K562 (cell line): Measurements from ENCODE around the gene CMSS1. TPM values are rescaled to one million over a fixed set of nuclear protein-coding genes. Genes with fewer than 3 reads are reported as not detected.

Source experiments
- BCLAF1 ChIP-seq, 2 experiments: fragments of 450-650 bp in 1 of 2; IDR thresholded peaks; 2 replicates each; pipeline ENCODE4 v1.6.1; 2011 to 2017; ENCODE audit warnings: low read depth in 2 of 2, antibody characterized with exemption in 1 of 2, borderline replicate concordance in 1 of 2, low read length in 1 of 2, mild to moderate bottlenecking in 1 of 2, mixed read lengths in 1 of 2; ENCODE audit not compliant: control insufficient read depth in 1 of 2
- BRF1 ChIP-seq: IDR thresholded peaks from 3 replicates; pipeline ENCODE4 v1.6.1; 2011; ENCODE audit warnings: borderline replicate concordance, mild to moderate bottlenecking; ENCODE audit not compliant: insufficient read length; ENCODE audit errors: extremely low read depth
- GTF2A2 ChIP-seq: IDR thresholded peaks from 2 replicates; pipeline ENCODE4 v1.6.1; 2016; ENCODE audit warnings: mild to moderate bottlenecking, missing genetic modification characterization, missing compliant biosample characterization
- KDM1A ChIP-seq, 2 experiments: fragments of 450-650 bp; IDR thresholded peaks; 2 replicates each; pipeline ENCODE4 v1.6.1; 2016; ENCODE audit warnings: mild to moderate bottlenecking in 2 of 2
- MEIS2 ChIP-seq: fragments of 450-650 bp; IDR thresholded peaks from 2 replicates; pipeline ENCODE4 v1.6.1; 2014; ENCODE audit warnings: mild to moderate bottlenecking; ENCODE audit not compliant: partially characterized antibody
- NR1H2 ChIP-seq: sonication (generic); formaldehyde crosslinking; IDR thresholded peaks from 2 replicates; pipeline ENCODE4 v1.4.0; 2020; ENCODE audit warnings: mild to moderate bottlenecking, missing genetic modification reagents
- TAL1 ChIP-seq: fragments of 450-650 bp; IDR thresholded peaks from 2 replicates; pipeline ENCODE4 v1.6.1; 2016; ENCODE audit warnings: mild to moderate bottlenecking
- TCF3 ChIP-seq: sonication (generic); formaldehyde crosslinking; IDR thresholded peaks from 2 replicates; pipeline ENCODE4 v1.4.0; 2020; ENCODE audit warnings: mild to moderate bottlenecking, missing genetic modification reagents
- ZBTB40 ChIP-seq, 2 experiments: fragments of 450-650 bp in 1 of 2; sonication (generic) in 1 of 2; formaldehyde crosslinking in 1 of 2; IDR thresholded peaks; 2 replicates each; pipeline versions ENCODE4 v1.7.1 to v1.9.0; 2016 to 2022; ENCODE audit warnings: inconsistent platforms in 1 of 2, mild to moderate bottlenecking in 1 of 2, missing genetic modification reagents in 1 of 2
- ZHX1 ChIP-seq: fragments of 150-350 bp; conservative IDR thresholded peaks from 2 replicates; pipeline ENCODE4 v1.6.1; 2014; ENCODE audit warnings: low read length
- ZNF282 ChIP-seq: sonication (generic); formaldehyde crosslinking; IDR thresholded peaks from 2 replicates; pipeline ENCODE4 v1.8.1; 2023; ENCODE audit warnings: missing genetic modification reagents
- polyA plus RNA-seq, 8 experiments: library from polyadenylated mRNA; depleted of rRNA in 4 of 8; stranded (reverse) in 5 of 8; unstranded in 3 of 8; fragments of >200 nt; fragmentation: Nextera tagmentation in 2 of 8; fragmentation: Illumina TruSeq in 1 of 8; extraction: Ambion mirVana in 2 of 8; extraction: Trizol in 1 of 8; gene quantifications; 2 replicates each; pipeline versions ENCODE4 v1.2.1 to v1.2.3, GENCODE V29; 2011 to 2014; ENCODE audit warnings: inconsistent platforms in 1 of 8, missing spikeins in 1 of 8
- total RNA-seq, 7 experiments: library from RNA; depleted of rRNA in 6 of 7; stranded (reverse); fragments of >200 nt in 6 of 7; fragmentation: Illumina TruSeq in 2 of 7; extraction: Trizol in 2 of 7; gene quantifications; 2 replicates each; pipeline versions ENCODE4 v1.2.1 to v1.2.3, GENCODE V29; 2011 to 2021; ENCODE audit warnings: low replicate concordance in 1 of 7

CMSS1 gene
- total and polyA plus RNA-seq, 9 of the 15 experiments (the other 6 are each of a cell fraction or from before 2014, with no cell fraction given): 46.9 to 109 (median 72.3) TPM

- peak; percentile 37; the same call in 1 of the 2 replicates for TF ChIP-seq TCF3
- TF ChIP-seq ZHX1: no peak
- peak; percentile 65 to 77; a peak in 3 of 4 replicates for TF ChIP-seq KDM1A (IDR thresholded peaks at IDR 0.05)
- peak; percentile 43; the same call in 1 of the 2 replicates for TF ChIP-seq TAL1
- TF ChIP-seq GTF2A2 (tag): no peak
- TF ChIP-seq BCLAF1 (IDR thresholded peaks at IDR 0.05; ENCODE audit: borderline replicate concordance in 1 of 2, control insufficient read depth in 1 of 2, low read depth in 2 of 2, low read length in 1 of 2): no peak
- no peak for TF ChIP-seq NR1H2 (CRISPR knock-in tag)
- TF ChIP-seq MEIS2: peak; percentile 44
- TF ChIP-seq ZBTB40 (IDR thresholded peaks at IDR 0.05): no peak
- no peak for TF ChIP-seq ZBTB40 (CRISPR knock-in tag; IDR thresholded peaks at IDR 0.05)
- no peak for TF ChIP-seq BRF1
- TF ChIP-seq ZNF282 (CRISPR knock-in tag): no peak
These were observed 113.4 kb downstream of the CMSS1 start (continued) for GRCh38 chr3:99931059-99931458.
